Heart left ventricle (tissue), 13 donors: ENCODE data around the gene VSTM2L.

Source experiments
- CTCF ChIP-seq, 12 donors: fragments of 200-600 bp; sonication (generic) in 4 of 12; IDR thresholded peaks; one replicate each; pipeline versions ENCODE4 v1.5.0 to v1.8.0; 2018 to 2022; ENCODE audit warnings: antibody characterized with exemption in 12 of 12, mild to moderate bottlenecking in 5 of 12
- POLR2A ChIP-seq, 2 donors: fragments of 450-650 bp; IDR thresholded peaks; one replicate each; pipeline ENCODE4 v1.6.1; 2017; ENCODE audit warnings: antibody characterized with exemption in 2 of 2, mild to moderate bottlenecking in 2 of 2, moderate library complexity in 2 of 2
- donor health status: ischemic (EF 13 %, LVEDD 7.1; RV severe dilation, severe dysfunction).
- donor health status: DM: no; HTN: yes; CAD: no.
- donor health status: DM: no; HTN: no; CAD: no.
- donor health status: ischemic (EF 25% LVEDD 6.9; RV normal size, moderate dysfunction).
- donor health status: ischemic (EF 25% LVEDD 5.7; RV mildly dilated, moderate dysfunction).
- donor health status: ischemic (EF 35%, LVEDD 5.7; RV mildly dilated, moderate dysfunction).
- donor health status: nonischemic (EF 11% LVEDD 7.7; RV severe dilation, severe dysfunction).
- donor health status: DM: yes; HTN: yes; CAD: no.
- donor health status: PGD.
- donor health status: ischemic (EF 29% LVEDD 5.4; RV normal size, mild dysfunction).
- donor health status: nonischemic (EF 23%, LVEDD 6.1; RV moderate dilation, normal function).

- TF ChIP-seq CTCF (IDR thresholded peaks at IDR 0.05): no peak
- TF ChIP-seq POLR2A (IDR thresholded peaks at IDR 0.05): no peak
Measured at GRCh38 chr20:37976887-37977286, 74.0 kb downstream of the VSTM2L start.
